ENCODE data around the gene C15orf61.
A peak's percentile ranks its signal among the peaks of the same experiment; 100 is the strongest.

C15orf61 gene

GRCh38 chr15:67515090-67515489, 5.8 kb upstream of the C15orf61 start:
- DNase-seq = no peak

DNA sequence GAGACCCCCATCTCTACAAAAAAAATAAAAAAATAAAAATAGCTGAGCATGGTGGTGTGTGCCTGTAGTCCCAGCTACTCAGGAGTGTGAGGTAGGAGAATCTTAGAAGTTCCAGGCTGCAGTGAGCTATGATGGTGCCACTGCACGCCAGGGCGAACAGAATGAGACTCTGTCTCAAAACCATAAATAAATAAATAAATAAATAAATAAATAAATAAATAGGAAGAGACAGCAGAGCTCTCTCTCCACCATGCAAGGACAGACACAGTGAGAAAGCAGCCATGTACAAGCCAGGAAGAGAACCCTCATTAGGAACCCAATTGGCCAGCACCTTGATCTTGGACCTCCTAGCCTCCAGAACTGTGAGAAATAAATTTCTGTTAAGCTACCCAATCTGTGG, 5.4 kb upstream of the C15orf61 start:
- DNase-seq = no peak

- no peak for DNase-seq
Measured at GRCh38 chr15:67520321-67521028, 456 bp upstream of the C15orf61 start.

DNA sequence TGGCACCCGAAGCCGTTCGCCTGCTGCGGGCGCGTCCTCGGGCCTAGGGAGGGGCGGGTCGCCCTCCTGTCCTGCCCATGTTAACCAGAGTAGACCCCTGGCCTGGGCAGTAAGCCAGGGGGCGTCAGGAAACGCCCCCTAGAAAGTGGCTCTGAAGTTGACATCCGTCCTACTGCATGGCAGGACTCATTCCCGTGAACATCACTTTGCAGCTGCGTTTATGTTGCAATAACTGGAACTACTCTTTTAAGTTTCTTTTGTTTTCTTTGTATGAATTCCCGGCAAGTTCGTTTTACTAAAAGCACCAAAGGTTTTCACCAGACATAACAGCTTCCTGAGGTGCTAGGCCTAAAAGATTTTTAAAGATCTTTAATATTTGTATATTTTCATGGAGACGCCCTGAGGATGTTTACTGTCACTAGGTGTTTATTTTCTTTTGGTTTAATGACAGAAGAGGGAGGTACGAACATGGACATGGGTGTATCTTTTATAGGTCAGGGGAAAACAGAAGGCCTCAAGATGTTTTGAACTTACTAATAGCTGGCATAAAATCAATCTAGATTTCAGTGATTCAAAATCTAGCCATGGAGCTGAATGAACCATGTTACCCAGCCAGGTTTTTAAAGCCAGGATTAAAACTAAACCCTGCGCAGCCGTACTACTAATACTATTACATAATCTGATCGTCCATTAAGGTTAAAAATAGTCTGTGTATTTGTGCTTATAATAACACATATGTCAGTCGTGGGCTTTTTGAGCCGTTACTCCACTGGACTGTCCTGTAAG, 1.0 kb downstream of the C15orf61 start:
- DNase-seq = peak; percentile 9

GRCh38 chr15:67523330-67523729, 2.4 kb downstream of the C15orf61 start:
- no peak for DNase-seq

DNA sequence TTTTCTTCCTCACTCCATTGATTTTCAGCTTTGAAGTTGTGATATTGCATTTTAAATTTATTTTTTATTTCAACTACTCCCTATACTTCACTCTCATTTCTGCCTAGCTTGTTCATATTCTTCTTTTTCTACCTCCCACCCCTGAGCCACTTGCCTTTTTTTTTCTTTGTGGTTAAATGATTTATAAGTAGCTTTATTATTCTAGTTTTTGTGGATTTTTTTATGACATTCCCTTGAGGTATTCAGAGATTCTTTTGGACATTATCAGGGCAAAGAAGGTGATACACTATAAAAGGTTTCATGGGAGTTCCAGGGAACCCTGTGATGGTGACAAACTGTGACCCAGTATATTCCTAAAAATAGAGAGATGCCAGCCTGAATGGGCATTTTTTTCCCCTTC, 3.3 kb downstream of the C15orf61 start:
- DNase-seq = no peak

DNA sequence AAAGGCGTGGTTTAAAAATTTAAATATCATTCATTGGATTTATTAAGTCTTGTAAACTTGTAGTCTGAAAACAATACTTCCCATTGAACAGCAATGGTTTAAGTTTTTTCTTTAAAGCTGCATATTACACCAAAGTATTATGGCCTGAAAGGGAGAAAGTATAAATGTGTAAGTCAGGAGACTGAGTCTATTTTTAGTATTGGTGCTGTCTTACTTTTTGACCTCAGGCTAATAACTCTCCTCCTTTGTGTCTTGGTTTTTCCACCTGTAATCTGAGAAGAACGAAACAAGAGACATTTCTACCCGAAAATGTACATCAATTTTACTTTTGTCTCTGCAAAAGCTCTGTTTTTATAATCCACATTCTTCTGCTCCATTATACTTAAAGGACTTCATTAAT, 7.6 kb downstream of the C15orf61 start:
- no peak for DNase-seq

DNA sequence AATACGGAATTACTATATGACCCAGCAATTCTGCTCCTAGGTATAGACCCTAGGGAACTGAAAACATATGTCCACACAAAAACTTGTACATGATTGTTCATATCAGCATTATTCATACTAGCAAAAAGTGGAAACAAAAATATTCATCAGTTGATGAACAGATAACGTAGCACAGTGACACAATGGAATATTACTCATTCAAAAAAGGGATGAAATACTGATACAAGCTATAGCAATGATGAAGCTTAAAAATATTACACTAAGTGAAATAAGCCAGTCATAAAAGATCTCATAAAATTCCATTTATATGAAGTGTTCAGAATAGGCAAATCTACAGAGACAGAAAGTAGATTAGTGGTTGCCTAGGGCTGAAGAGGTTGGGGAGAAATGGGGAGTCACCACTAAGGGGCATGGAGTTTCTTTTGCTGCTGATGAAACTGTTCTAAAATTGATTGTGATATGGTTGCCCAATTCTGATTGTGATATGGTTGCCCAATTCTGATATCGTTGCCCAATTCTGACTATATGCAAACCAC, 10.5 kb downstream of the C15orf61 start:
- no peak for DNase-seq

DNA sequence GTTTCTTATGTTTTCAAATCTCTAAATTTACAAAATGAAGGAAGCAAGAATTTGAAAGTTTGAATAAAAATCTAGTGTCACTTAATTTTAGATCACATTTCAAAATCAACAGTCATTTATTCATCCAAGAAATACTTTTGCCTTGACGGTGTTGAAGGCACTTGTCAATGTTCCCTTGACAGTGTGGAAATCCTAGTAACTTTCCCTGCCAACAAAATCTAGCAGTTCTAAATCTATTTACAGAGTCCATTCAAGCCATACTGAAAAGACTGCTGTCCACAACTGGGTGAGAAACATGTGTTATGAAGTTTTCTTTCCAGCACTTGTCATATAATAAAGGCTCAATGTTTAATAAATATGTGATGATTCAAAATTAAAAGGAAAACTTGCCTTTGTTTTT, 12.9 kb downstream of the C15orf61 start:
- DNase-seq = no peak

- no peak for DNase-seq
Measured at GRCh38 chr15:67534360-67534759, 13.4 kb downstream of the C15orf61 start.

DNA sequence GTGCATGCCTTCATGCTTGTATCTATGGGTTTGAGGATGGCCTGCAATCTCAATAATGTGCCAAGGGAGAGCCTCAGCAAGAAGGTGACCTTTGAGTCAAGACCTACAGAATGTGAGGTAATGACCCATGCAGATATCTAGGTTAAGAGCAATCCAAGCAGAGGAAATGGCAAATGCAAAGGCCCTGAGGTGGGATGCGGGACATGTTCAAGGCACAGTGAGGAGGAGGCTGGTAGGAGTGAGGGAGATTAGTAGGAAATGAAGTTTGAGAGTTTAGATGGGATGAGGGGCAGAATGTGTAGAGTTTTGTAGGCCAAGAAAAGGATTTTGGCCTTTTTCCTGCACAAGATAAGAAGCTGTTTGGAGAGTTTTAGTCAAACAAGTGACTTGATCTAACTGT, 16.8 kb downstream of the C15orf61 start:
- no peak for DNase-seq

DNA sequence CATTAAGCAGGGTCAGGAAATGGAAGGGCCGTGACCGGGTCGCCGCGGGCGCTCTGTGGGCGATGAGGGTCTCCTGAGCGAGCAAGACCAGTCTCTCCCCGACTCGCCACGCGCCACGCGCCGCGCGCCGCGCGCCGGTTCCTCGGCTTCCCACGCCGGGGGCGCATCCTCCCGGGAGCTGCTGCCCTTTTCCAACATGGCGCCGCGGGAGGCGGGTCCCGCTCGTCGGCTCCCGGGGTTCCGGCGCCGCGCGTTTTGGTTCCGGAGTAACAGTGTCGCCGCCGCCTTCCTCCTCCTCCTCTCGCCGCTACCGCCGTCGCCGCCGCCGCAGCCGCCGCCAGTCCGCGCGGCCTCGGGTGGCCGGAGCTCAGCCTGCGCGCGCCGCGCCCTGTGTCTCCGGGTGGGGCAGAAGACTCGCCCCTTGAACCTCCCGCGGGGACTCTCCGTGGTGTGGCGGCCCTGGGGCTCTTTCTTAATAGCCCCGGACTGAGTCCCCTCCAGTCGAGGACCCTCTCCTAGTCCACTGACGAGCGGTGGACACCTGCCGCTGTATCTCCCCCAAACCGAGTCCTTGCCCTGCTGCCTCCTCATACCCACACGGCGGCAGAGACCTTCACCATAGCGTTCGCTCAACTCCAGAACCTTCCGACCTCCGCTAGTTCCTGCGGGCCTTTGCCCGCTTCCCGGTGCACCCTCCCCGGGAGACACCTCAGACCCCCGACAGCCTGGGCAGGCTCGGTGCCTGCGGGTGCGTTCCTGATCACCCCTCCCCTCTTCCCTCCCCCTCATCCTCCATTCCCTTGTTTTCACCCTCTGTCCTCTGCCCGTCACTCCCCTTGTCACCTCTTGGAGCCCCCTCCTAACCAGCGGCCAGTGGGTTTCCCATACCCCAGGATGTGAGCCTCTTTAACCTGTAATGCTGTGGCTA, 21.8 kb downstream of the C15orf61 start, which contains the start of gene MAP2K5:
TSS of gene MAP2K5 (plus strand) at position 284 of the 928 bp plus-strand sequence. CDS start at position 917, 633 bp downstream.
- DNase-seq = peak; percentile 79

DNA sequence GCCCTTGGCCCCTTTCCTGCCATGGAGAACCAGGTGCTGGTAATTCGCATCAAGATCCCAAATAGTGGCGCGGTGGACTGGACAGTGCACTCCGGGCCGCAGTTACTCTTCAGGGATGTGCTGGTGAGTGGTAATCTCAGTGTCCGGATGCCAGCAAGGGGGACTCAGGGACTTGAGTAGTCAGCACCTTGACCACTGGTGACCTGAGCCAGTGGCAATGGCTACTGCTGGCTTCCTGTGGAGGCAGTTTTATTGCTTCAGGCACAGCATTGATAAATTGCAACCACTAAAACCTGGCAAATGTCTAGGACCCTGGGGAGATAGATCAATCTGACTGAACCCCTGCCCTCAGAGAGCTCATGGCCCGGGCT, 22.4 kb downstream of the C15orf61 start:
- no peak for DNase-seq

DNA sequence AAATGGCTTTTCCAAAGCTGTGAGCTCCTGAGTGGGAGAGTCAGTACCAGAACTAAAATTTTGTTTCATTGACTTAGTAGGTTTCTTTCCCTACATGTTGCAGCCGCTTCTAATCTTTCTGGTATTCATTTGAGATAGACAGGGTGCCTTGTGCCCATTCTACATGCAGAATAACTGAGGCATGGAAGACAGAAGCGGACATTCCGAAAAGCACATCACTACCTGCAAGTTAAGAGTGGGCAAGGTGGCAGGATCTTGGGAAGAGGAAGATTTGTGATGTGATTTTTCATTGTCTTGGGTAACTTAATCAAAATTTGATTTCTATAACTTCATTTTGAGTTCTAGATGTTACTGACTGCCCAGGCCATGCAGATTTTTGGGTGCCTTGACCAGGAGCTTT, 23.5 kb downstream of the C15orf61 start:
- DNase-seq = no peak

GRCh38 chr15:67545864-67546263, 24.9 kb downstream of the C15orf61 start:
- no peak for DNase-seq

DNA sequence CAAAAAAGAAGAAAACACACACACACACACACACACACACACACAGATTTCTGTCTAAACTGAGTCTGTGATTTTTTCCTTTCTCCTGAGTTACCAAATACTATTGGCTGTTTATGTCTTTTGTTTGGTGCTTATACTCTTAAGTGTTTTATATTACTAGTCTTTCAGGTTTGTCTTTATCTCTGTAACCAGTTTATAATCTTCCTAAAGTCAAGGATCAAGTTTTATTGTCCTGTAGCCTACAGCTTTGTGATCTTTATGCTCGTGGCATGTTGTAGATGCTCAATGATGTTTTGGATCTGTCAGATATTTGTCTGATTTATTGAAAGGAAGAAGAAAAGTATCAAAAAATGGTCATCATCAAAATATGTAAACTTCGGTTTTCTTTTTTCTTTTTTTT, 26.1 kb downstream of the C15orf61 start:
- no peak for DNase-seq

GRCh38 chr15:67547836-67548235, 26.9 kb downstream of the C15orf61 start:
- DNase-seq = no peak

DNA sequence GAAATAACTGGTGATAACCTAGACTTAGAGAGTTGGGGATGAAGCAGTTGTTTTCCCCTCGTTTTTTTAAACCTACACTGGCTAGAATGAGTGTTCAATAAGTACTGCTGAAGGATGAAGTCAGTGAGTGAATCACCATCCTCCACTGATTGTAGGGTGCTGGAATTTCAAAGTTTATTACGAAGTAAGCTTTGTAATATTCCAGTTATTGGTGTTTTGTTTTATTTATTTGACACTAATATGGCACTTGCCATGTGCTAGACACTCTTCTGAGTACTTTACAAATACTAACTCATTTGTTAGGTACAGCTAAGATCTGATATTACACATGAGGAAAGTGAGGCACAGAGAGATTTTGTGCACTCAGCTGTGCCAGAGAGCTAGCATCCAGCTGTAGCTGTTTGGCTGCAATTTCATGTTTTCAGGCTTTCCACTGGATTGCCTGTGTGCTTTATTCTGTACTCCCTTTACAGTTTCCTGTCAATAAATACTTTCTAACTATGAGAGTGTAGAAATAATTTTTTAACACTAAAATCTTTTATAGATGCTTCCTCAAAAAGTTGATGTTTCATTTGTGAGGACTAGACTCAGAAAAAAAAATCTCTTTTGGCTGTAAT, 27.4 kb downstream of the C15orf61 start:
- DNase-seq = no peak

GRCh38 chr15:67548862-67549651, 28.1 kb downstream of the C15orf61 start:
- no peak for DNase-seq

GRCh38 chr15:67549736-67550135, 28.8 kb downstream of the C15orf61 start:
- no peak for DNase-seq

GRCh38 chr15:67550522-67550921, 29.6 kb downstream of the C15orf61 start:
- DNase-seq = no peak

Measured in CD4-positive, alpha-beta T cell treated with Interleukin-4 for 4 hours (primary cell).